ENCODE measurements around the gene KLKB1.

Gene KLKB1

GRCh38 chr4:186227221-186227620 lies at the start of gene KLKB1:
TSS of gene KLKB1 (plus strand) at chr4:186227507. CDS start at chr4:186228196, 689 bp downstream.
- peak; percentile 5 for DNase-seq

GRCh38 chr4:186188107-186188506 lies 39.2 kb upstream of the KLKB1 start:
- no peak for DNase-seq

GRCh38 chr4:186189656-186190055 lies 37.7 kb upstream of the KLKB1 start:
- no peak for DNase-seq

- peak; percentile 2 for DNase-seq
Observed at GRCh38 chr4:186190581-186191199, 36.6 kb upstream of the KLKB1 start.

DNA sequence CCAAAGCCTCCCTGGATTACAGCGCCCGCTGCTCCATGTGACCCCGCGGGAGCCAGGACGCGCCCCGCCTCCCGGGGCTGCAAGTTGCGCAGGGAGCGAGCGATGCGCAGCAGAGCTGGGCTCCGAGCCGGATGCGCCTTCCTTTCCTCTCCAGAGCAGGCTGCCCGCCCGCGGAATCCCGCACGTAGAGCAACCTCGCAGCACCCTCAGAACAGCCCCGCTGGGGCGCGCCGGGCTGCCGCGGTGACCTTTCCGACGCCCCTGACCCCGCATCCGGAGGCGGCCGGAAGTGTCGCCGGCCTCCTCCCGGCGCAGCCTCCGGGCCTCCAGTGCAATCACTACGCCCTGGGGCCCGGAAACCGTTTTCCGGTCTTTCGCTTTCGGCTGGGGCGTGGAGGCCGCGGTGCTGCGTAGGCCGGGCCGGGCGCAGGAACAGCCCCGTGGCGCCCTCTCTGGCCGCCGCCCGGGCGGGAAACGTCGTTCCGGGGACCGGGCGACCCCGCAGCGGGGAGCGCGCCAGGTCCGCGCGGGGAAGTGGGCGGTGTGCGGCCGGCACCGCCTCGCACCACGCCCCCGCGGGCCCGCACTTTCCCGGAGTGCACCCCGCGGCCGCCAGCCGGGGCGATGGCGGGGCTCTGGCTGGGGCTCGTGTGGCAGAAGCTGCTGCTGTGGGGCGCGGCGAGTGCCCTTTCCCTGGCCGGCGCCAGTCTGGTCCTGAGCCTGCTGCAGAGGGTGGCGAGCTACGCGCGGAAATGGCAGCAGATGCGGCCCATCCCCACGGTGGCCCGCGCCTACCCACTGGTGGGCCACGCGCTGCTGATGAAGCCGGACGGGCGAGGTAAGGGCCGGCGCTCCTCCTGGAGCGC lies 35.9 kb upstream of the KLKB1 start, which contains the start of gene CYP4V2:
TSS of gene CYP4V2 (plus strand) at position 368 of the 866 bp plus-strand sequence. CDS start at position 625, 257 bp downstream.
- peak; percentile 81 for DNase-seq

DNA sequence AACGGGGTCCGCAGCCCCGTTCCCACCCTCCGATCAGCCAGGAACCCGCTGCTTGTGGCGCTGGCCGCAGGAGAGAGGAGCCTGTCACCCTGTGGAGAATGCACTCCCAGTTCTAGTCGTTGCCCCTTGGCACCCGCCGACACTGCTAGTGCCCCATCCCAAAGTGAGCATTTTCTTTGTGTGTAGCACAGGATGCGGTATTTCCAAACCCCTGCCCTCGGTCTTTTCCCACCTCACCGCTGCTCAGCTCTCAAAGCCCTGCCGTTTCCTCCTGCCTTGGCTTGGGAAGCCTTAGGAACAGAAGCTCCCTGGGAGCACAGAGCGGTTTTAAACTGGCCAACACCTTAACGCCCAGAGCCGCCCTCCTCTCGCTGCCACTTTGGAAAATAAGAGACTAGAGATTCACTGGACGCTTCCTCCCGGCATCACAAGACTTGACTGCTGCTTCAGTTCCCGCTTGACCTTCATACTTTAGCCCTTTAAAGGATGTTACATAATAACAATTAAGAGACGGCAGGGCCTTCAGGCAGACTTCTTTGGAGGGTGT lies 35.2 kb upstream of the KLKB1 start:
- peak; percentile 35 for DNase-seq

- DNase-seq = no peak
Observed at GRCh38 chr4:186193851-186194250, 33.5 kb upstream of the KLKB1 start.

GRCh38 chr4:186196063-186196462 lies 31.2 kb upstream of the KLKB1 start:
- DNase-seq = no peak

DNA sequence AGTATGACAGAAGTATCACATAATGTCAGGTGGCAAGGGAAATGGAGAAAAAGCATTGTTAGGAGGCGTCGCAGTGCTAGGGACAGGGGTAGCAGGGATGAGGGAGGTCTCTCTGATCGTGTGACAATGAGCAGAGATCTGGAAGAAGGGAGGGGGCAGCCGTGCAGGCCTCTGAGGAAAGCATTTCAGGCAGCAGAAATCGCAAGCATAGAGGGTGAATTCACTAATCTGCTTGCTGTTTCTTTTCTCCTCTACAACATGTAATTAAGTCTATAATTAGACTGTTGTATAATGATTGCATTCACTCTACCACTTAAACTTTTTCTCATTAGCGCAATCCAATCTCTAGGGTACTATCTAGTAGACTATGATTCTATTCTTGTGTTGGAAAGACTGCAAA lies 26.8 kb upstream of the KLKB1 start:
- no peak for DNase-seq

DNA sequence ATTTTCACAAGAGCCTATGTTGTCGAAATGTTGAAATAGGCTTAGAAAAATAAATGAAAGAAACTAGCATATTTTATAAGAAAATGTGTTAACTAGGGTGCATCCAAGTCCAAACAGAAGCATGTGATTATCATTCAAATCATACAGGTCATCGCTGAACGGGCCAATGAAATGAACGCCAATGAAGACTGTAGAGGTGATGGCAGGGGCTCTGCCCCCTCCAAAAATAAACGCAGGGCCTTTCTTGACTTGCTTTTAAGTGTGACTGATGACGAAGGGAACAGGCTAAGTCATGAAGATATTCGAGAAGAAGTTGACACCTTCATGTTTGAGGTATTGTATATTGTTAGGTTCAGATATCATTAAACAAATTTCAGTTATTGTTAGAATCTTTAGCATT lies 26.3 kb upstream of the KLKB1 start:
- no peak for DNase-seq

DNA sequence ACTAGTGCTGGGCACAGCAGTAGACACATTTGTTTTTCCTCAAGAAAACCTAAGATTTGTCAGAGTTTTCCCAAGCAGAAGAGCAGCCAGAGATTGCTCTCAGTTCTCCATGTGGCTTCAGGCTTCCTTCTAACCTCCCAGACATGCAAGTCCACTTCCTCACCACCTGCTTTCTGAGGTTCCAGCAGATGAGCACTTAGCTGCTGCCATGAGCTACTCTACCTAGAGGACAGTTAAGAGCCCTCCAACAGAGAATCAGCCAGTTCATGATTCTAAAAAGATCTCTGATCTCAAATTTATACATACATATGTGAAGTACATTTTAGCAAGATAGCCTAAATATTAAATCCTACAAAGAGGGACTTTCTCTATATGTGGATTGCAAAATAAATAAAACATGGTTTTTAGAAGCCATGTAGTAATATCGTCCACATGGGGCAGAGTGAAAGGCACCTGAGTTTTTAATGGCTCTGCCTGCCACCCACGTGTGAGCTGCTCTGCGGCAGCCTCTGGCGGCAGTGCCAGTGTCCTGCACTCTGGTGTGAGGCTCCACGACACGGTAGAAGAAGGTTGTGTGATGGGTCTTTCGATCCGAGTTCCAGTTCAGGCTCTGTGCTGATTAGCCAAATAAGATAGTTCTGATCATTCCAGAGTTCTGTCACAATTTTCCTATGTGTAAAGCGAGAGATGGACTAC lies 25.6 kb upstream of the KLKB1 start:
- peak; percentile 22 for DNase-seq

- no peak for DNase-seq
Observed at GRCh38 chr4:186202490-186203140, 24.7 kb upstream of the KLKB1 start.

- no peak for DNase-seq
Observed at GRCh38 chr4:186203406-186203805, 23.9 kb upstream of the KLKB1 start.

DNA sequence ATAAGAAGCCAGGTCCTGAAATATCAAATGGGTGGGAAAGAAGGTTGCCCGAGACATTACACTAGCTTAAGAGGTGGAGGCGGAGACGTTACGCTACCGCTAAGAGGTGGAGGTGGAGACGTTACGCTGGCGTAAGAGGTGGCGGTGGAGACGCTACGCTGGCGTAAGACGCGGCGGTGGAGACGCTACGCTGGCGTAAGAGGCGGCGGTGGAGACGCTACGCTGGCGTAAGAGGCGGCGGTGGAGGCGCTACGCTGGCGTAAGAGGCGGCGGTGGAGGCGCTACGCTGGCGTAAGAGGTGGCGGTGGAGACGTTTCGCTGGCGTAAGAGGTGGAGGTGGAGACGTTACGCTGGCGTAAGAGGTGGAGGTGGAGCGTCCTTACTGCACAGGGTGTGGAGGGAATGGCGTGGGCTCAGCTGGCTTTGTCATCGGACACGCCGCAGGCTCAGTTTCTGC lies 23.2 kb upstream of the KLKB1 start:
- DNase-seq = peak; percentile 68

- no peak for DNase-seq
Observed at GRCh38 chr4:186204686-186205085, 22.6 kb upstream of the KLKB1 start.

- DNase-seq = no peak
Observed at GRCh38 chr4:186205156-186205555, 22.2 kb upstream of the KLKB1 start.

DNA sequence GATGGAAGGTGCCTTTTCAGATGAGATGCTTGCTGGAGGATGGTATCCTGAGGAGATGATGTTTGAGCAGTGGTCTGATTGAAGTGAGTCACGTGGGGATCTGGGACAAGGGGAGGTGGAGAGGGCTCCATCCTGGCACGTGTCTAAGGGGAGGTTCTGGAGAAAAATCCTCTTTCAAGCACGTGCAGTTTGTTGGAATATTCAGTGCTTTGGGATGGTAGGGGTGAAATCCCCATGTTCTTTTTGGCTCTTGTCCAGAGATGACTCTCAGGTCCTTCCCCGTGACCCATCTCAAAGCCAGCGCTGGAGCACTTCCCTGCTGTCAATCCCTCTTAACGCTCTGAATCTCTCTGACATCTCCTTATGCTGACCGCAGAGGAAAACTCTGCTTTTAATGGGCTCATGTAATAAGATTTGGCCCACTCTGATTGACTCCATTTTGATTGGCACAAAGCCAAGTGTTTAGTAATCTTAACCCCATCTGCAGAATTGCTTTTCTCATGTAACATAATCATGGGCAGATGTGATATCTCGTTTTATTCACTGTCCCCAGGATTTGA lies 10.8 kb upstream of the KLKB1 start:
- peak; percentile 28 for DNase-seq

- DNase-seq = no peak
Observed at GRCh38 chr4:186217733-186218293, 9.5 kb upstream of the KLKB1 start.

- DNase-seq = no peak
Observed at GRCh38 chr4:186221624-186222023, 5.7 kb upstream of the KLKB1 start.

- DNase-seq = no peak
Observed at GRCh38 chr4:186225848-186226247, 1.5 kb upstream of the KLKB1 start.

DNA sequence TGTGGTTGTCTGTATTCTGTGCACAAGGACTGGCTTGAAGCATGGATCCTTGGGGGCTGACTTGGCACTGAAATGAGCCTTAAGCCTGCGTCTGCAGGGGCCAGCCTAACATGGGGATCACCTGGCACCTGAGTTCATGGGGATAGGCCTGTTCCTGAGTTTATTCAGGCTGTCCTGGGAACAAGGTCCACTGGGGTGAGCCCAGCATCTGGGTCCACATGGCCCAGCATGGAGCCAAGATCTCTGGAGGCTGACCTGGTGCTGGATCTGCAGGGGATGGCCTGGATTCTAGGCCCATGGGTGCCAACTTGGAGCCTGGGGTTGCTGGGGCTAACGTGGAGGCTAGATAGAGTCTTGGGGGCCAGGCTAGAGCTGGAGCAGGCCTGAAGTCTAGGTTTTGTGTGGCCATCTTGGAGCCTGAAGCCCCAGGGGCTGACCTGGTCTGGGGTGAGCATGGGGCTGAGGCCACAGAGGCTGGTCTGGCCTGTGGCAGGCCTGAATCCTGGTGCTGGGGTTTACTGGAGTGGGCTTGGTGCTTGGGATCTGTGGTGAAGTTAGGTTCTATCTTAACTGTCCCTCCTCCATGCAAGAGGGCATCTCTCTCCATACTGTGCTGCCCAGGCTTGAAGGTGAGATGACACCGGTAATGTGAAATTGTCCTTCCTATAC lies 652 bp upstream of the KLKB1 start:
- no peak for DNase-seq

All from fibroblast of skin of right biceps (primary cell).